Measurements from ENCODE around the gene NLGN4X.

DNA sequence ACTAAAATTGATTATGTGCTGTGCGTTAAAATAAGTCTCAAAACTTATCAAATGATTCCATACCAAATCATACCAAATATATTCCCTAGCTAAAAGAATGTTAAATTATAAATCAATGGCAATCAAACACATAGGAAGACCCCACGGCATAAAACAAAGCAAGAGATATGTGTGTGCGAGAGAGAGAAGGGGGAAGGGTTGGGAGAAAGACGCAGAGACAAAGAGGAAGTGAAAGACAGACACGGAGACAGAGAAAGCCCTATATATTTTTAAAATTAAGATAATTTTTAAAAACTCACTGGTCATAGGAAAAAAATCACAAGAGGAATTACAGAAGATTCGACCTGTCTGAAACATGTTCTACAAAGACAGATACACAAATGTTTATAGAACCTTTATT is 371.4 kb downstream of the NLGN4X start:
- TF ChIP-seq, protein P1, sequence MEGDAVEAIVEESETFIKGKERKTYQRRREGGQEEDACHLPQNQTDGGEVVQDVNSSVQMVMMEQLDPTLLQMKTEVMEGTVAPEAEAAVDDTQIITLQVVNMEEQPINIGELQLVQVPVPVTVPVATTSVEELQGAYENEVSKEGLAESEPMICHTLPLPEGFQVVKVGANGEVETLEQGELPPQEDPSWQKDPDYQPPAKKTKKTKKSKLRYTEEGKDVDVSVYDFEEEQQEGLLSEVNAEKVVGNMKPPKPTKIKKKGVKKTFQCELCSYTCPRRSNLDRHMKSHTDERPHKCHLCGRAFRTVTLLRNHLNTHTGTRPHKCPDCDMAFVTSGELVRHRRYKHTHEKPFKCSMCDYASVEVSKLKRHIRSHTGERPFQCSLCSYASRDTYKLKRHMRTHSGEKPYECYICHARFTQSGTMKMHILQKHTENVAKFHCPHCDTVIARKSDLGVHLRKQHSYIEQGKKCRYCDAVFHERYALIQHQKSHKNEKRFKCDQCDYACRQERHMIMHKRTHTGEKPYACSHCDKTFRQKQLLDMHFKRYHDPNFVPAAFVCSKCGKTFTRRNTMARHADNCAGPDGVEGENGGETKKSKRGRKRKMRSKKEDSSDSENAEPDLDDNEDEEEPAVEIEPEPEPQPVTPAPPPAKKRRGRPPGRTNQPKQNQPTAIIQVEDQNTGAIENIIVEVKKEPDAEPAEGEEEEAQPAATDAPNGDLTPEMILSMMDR (IDR thresholded peaks at IDR 0.05), result no peak
- TF ChIP-seq TAF1 (IDR thresholded peaks at IDR 0.05; ENCODE audit: borderline replicate concordance, low read depth, low read length) (no peak), RCOR1 (IDR thresholded peaks at IDR 0.05; ENCODE audit: low read length) (no peak), CHD2 (IDR thresholded peaks at IDR 0.05; ENCODE audit: low read length, partially characterized antibody) (no peak)

Data from SK-N-SH (cell line).